Activated CD4-positive, alpha-beta T cell treated with anti-CD3 and anti-CD28 coated beads for 48 hours (primary cell): ENCODE measurements around the gene USP5.
A peak's percentile ranks its signal among the peaks of the same experiment; 100 is the strongest.
"Not testable (repeated sequence)": the region's sequence is repeated elsewhere in the genome, so short reads cannot be mapped to it uniquely, and the experiment has no call there.

ENCODE experiments used
- DNase-seq: peaks from one replicate; pipeline ENCODE4 v3.0.0-alpha.2; 2020

Gene USP5

GRCh38 chr12:6867413-6868210 is 15.7 kb downstream of the USP5 start, which contains the start of gene TPI1:
Gene TPI1, plus strand, starts transcription at chr12:6867531. Its CDS starts 36 bp downstream, at chr12:6867567.
- peak; percentile 84 for DNase-seq

GRCh38 chr12:6868211-6869048 is 16.5 kb downstream of the USP5 start:
- DNase-seq, result peak; percentile 25

- peak; percentile 91 for DNase-seq
Measured at GRCh38 chr12:6869049-6870021, 17.4 kb downstream of the USP5 start.

GRCh38 chr12:6870304-6870703 is 18.4 kb downstream of the USP5 start:
- DNase-seq, result not testable (repeated sequence)

- peak; percentile 65 for DNase-seq
Measured at GRCh38 chr12:6871052-6871957, 19.4 kb downstream of the USP5 start.

GRCh38 chr12:6872073-6873048 is 20.4 kb downstream of the USP5 start:
- DNase-seq, result peak; percentile 90

GRCh38 chr12:6873094-6874014 is 21.4 kb downstream of the USP5 start, which contains the start of gene SPSB2:
Gene SPSB2, minus strand, starts transcription at chr12:6873303. Its CDS starts 402 bp downstream, at chr12:6872901.
- DNase-seq, result peak; percentile 99

GRCh38 chr12:6874015-6874368 is 22.0 kb downstream of the USP5 start:
- not testable (repeated sequence) for DNase-seq

GRCh38 chr12:6879824-6880223 is 27.9 kb downstream of the USP5 start:
- DNase-seq, result not testable (repeated sequence)

- DNase-seq, result no peak
Measured at GRCh38 chr12:6883252-6883651, 31.3 kb downstream of the USP5 start.

GRCh38 chr12:6883683-6884082 is 31.7 kb downstream of the USP5 start:
- no peak for DNase-seq

GRCh38 chr12:6884539-6884938 is 32.6 kb downstream of the USP5 start:
- DNase-seq, result no peak

- not testable (repeated sequence) for DNase-seq
Measured at GRCh38 chr12:6886206-6886999, 34.5 kb downstream of the USP5 start.

GRCh38 chr12:6887460-6887859 is 35.5 kb downstream of the USP5 start:
- DNase-seq, result no peak

GRCh38 chr12:6888360-6888759 is 36.4 kb downstream of the USP5 start:
- DNase-seq, result no peak

- not testable (repeated sequence) for DNase-seq
Measured at GRCh38 chr12:6888794-6889193, 36.8 kb downstream of the USP5 start.

- not testable (repeated sequence) for DNase-seq
Measured at GRCh38 chr12:6889775-6890573, 38.0 kb downstream of the USP5 start.
